DMS79 treated with DMSO at 0.1 percent for 48 hours (cell line): Measurements from ENCODE around the gene CTIF.
A peak's percentile ranks its signal among the peaks of the same experiment; 100 is the strongest.
"Not testable (repeated sequence)": the region's sequence is repeated elsewhere in the genome, so short reads cannot be mapped to it uniquely, and the experiment has no call there.

Experiments
- DNase-seq: peaks from one replicate; lab custom pipeline; 2025; lab: John Stamatoyannopoulos, UW

Gene CTIF

DNA sequence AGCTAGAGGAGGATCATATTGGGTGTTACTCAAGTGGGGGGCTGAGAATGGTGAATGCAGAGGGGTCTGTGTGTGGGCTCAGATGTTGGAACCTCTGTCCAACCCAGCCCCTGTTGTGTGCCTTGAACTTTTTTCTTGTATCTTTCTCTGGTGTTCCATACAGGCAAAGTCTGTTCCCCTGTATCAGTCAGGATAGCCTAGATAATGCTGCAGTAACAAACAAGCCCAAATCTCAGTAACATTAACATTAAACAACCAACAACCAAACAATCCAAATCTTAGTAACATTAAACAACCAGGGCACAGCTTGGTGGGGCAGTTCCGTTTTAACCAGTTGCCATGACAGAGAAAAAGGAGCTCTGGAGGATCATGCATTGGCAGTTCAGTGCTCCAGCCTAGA is 103.7 kb downstream of the CTIF start:
- no peak for DNase-seq

GRCh38 chr18:48643262-48643661 is 104.4 kb downstream of the CTIF start:
- DNase-seq: no peak

DNA sequence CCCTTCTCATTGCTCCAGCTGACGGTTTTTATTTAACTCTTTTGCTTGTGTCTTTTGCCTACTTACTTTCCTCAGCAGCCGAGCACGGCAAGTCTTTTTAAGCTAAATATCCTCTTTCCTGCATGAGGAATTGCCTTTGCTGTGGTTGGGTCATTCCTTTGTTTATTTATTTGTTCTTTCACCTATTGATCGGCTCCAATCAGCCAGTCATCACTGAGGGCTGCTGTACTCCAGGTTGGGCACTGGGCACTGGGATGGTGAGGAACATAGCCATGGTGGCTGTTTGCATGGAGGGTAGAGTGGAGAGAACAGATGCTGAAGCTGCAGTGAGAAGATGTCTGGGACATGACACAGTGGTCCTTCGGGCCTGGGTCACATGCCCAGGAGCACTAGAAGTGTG is 105.2 kb downstream of the CTIF start:
- DNase-seq: no peak

- DNase-seq: no peak
These were observed 106.7 kb downstream of the CTIF start for GRCh38 chr18:48645427-48646002.

DNA sequence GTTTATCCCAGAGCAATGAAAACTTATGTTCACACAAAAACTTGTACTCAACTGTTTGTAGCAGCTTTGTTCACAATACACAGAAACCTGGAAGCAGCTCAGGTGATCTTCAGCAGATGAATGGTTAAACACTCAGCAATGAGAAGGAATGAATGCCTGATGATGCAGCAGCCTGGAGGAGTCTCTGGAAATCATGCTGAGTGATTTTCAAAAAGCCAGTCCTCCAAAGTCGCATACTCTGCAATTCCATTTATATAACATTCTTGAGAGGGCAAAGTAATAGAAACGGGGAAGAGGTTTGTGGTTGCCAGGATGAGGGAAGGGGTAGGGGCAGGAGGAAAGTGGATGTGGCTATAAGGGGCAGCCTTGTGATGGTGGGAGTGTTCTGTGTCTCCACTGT is 108.1 kb downstream of the CTIF start:
- peak; percentile 22 for DNase-seq

DNA sequence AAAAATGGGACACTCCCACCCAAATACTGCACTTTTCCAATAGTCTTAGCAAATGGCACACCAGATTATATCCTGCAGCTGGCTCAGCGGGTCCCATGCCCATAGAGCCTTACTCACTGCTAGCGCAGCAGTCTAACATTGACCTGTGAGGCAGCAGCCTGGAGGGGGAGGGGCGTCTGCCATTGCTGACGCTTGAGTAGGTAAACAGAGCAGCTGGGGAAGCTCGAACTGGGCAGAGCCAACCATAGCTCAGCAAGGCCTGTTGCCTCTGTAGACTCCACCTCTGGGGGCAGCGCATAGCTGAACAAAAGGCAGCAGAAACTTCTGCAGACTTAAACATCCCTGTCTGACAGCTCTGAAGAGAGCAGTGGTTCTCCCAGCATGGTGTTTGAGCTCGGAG is 110.4 kb downstream of the CTIF start:
- DNase-seq: no peak

DNA sequence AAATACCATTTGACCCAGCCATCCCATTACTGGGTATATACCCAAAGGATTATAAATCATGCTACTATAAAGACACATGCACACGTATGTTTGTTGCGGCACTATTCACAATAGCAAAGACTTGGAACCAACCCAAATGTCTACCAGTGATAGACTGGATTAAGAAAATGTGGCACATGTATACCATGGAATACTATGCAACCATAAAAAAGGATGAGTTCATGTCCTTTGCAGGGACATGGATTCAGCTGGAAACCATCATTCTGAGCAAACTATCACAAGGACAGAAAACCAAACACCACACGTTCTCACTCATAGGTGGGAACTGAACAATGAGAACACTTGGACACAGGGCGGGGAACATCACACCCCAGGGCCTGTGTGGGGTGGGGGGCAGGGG is 115.8 kb downstream of the CTIF start:
- DNase-seq: not testable (repeated sequence)

DNA sequence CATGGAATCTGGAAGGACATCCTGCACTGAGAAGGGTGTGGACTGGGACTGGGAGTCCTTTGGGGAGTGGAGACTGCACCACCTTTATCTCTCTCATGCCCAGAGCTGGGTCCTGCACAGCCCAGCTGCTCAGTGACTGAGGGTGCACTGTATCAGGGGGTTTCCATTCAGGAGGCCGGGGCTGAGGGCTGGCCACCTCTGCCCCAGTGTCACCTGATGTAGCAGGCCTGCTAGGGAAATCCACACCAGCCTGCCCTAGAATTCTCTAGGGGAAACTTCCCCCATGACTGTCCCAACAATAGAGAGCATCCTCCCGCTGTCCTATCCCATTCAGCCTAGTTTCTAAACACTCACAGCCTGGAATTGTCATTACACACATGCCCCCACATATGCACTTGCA is 116.7 kb downstream of the CTIF start:
- DNase-seq: no peak

- no peak for DNase-seq
These were observed 117.3 kb downstream of the CTIF start for GRCh38 chr18:48656176-48656575.

DNA sequence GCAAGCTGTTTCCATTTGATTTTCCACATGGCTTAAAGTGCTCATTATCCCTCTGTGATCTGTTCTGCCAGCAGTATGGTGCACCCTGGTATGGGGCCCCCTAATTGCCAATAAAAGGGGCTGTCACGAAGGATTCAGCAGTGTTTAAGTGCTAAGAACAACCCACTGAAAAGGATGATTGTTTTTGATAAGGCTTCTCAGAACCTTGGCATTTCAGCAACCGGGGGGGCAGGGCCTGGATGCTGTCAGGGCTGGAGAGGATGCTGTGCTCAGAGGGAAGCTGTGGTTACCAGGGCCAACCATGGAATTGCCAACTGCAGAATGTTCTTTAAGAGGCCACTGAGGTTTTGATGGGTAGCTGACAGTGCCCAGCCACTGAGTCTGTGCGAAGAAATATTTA is 117.8 kb downstream of the CTIF start:
- DNase-seq: no peak

GRCh38 chr18:48657447-48658120 is 118.8 kb downstream of the CTIF start:
- no peak for DNase-seq

- DNase-seq: no peak
These were observed 119.9 kb downstream of the CTIF start for GRCh38 chr18:48658721-48659120.

- no peak for DNase-seq
These were observed 120.6 kb downstream of the CTIF start for GRCh38 chr18:48659188-48660009.

GRCh38 chr18:48660346-48661228 is 121.8 kb downstream of the CTIF start:
- no peak for DNase-seq

GRCh38 chr18:48661421-48661820 is 122.6 kb downstream of the CTIF start:
- DNase-seq: no peak

DNA sequence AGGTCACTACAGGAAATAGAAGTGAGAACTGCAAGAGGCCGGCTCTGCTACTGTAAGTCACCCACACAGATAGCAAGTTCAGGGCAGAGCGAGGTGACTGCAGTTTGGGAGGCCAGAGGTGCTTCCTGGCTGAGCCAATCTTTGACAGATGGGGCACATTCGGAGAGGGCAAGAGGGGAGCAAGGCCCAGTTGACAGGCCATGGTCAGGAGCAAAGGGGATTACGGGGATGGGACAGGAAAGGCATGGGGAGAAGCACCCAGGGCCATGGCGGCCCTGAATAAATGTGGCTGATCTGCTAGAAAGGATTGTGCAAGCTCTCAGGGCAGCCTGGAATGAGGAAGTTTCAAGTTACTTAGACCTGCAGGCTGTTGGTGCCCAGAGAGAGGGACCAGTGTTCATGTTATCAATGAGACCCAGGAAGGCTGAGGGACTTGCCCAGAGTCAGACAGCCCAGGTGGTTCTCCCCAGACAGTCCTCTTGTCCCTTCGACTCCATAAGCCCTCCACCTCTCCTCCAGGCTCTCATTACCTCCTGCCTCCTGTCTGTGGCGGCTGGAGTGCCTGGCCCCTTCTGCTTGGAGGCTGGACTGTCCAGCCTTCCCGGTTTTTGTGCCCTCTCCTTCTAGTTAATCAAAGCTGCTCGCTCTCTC is 123.3 kb downstream of the CTIF start:
- DNase-seq: peak; percentile 11

GRCh38 chr18:48663096-48663930 is 124.5 kb downstream of the CTIF start:
- DNase-seq: no peak

DNA sequence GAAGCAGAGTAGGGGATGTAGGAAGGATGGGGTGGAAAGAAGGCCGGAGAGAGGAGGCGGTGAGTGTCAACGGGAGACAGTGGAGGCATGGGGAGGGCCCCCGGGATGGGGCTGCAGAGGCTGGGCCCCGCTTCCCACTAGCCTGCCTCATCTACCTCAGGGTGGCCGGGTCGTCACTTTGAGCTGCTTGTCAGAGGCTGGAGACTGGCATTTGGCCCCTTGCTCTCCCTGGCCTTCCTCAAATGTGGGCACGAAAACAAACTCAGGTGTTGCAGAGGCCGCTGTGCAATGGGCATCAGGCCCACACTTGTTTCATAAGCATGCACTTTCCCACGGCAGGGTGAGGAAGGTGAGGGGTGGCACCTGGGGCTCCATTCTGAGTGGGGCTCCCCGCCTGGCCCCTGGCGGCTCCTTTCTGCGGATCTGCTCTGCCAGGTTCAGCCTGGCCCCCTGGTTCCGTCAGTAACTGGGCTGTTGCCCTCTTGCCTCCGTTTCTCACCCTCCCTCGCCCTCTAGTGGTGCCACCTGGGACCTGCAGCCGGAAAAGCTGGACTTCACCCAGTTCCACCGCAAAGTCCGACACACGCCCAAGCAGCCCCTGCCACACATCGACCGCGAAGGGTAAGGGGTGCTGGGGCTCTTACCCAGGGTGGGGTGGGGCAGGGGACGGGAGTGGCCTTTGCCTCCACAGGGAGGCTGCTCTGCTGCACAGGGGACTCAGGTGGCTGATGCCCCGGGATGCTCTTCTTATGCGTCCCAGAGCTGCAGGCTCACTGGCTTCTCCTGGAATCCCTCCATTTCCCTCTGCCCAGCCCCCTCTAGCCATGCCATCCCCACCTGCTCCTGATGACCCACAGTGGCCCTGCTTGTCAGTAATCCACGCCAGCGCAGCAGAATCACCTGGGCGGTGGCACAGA is 125.4 kb downstream of the CTIF start:
- DNase-seq: peak; percentile 5

- DNase-seq: no peak
These were observed 126.8 kb downstream of the CTIF start for GRCh38 chr18:48665654-48666053.

DNA sequence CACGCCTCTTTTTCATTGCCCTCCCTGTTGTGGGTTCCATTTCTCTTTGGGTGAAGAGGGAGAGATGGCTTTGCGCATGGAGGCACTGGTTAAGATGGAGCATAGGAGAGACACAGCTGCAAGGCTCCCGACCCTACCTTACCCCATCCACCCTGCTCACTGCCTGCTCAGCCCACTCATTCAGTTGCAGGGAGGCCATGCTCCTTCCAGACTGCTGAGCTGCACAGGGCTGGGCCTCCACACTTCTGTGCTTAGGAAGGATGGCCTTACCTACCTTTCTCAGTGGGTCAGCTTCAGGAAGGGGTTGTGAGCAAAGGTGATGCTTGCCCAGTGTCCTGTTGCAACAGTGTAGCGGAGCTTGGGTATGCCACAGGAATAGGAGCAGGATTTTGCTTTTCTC is 127.8 kb downstream of the CTIF start:
- DNase-seq: no peak
